ENCODE data around the gene GPR42. TPM values are rescaled to one million over a fixed set of nuclear protein-coding genes. Genes with fewer than 3 reads are reported as not detected.

The GPR42 gene
- total and polyA plus RNA-seq, 10 of the 15 experiments (the other 5 are each of a cell fraction or from before 2014, with no cell fraction given), result 0.13 TPM; not detected in 9

DNA sequence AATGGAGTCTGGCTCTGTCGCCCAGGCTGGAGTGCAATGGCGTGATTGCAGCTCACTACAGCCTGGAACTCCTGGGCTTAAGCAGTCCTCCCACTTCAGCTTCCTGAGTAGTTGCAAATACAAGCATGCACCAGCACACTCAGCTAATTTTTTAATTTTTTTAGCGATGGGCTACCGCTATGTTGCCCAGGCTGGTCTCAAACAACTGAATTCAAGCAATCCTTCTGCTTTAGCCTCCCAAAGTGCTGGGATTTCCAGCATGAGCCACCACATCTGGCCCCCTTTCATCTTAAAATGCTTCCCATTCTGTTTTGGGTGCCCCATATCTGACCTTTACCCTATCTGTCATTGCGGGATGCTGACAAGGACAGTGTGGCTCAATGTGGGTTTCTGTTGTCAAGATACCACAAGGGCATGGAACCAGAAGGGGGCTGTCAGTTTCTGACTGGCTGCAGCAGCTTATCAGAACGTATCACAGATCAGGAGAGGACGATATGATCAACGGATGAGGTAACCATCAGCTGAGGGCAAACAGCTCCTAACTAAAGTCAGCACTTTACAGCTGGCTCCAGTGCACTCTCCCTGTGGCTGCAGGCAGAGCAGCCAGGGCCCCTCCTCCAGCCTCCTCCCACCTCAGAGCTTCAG, 32.4 kb downstream of the GPR42 start (continued):
- TF ChIP-seq, protein P1, sequence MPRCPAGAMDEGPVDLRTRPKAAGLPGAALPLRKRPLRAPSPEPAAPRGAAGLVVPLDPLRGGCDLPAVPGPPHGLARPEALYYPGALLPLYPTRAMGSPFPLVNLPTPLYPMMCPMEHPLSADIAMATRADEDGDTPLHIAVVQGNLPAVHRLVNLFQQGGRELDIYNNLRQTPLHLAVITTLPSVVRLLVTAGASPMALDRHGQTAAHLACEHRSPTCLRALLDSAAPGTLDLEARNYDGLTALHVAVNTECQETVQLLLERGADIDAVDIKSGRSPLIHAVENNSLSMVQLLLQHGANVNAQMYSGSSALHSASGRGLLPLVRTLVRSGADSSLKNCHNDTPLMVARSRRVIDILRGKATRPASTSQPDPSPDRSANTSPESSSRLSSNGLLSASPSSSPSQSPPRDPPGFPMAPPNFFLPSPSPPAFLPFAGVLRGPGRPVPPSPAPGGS (IDR thresholded peaks at IDR 0.05; ENCODE audit: borderline replicate concordance, insufficient read depth, low read depth, low read length, poor library complexity, severe bottlenecking), result no peak
- TF ChIP-seq POLR2AphosphoS2 (IDR thresholded peaks at IDR 0.05; ENCODE audit: low read depth, low read length) (no peak), RUNX3 (IDR thresholded peaks at IDR 0.05; ENCODE audit: low read length) (peak; percentile 56), GATAD2B (conservative IDR thresholded peaks at IDR 0.05; ENCODE audit: low read depth) (0 out of 2 replicates have a peak, but pooled peaks have one; percentile 64), DPF2 (IDR thresholded peaks at IDR 0.05) (peak; percentile 61; the same call in 1 of the 2 replicates), SIX5 (IDR thresholded peaks at IDR 0.05; ENCODE audit: low read depth, low read length, severe bottlenecking) (no peak), CREB1 (IDR thresholded peaks at IDR 0.05; ENCODE audit: low read depth) (no peak), KAT2A (conservative IDR thresholded peaks at IDR 0.05; ENCODE audit: control insufficient read depth, low read depth, low read length) (no peak), IKZF2 (IDR thresholded peaks at IDR 0.05) (peak; percentile 13 to 57; a peak in 2 of 4 replicates), ESRRA (IDR thresholded peaks at IDR 0.05; ENCODE audit: low read length) (no peak), ATF7 (IDR thresholded peaks at IDR 0.05; ENCODE audit: low read depth) (peak; percentile 38; the same call in 1 of the 2 replicates), SMC3 (IDR thresholded peaks at IDR 0.05; ENCODE audit: borderline replicate concordance, low read length) (no peak)
- TF ChIP-seq, protein P2, sequence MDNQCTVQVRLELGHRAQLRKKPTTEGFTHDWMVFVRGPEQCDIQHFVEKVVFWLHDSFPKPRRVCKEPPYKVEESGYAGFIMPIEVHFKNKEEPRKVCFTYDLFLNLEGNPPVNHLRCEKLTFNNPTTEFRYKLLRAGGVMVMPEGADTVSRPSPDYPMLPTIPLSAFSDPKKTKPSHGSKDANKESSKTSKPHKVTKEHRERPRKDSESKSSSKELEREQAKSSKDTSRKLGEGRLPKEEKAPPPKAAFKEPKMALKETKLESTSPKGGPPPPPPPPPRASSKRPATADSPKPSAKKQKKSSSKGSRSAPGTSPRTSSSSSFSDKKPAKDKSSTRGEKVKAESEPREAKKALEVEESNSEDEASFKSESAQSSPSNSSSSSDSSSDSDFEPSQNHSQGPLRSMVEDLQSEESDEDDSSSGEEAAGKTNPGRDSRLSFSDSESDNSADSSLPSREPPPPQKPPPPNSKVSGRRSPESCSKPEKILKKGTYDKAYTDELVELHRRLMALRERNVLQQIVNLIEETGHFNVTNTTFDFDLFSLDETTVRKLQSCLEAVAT (IDR thresholded peaks at IDR 0.05), result peak; percentile 31; the same call in 1 of the 2 replicates
- TF ChIP-seq, protein P3, sequence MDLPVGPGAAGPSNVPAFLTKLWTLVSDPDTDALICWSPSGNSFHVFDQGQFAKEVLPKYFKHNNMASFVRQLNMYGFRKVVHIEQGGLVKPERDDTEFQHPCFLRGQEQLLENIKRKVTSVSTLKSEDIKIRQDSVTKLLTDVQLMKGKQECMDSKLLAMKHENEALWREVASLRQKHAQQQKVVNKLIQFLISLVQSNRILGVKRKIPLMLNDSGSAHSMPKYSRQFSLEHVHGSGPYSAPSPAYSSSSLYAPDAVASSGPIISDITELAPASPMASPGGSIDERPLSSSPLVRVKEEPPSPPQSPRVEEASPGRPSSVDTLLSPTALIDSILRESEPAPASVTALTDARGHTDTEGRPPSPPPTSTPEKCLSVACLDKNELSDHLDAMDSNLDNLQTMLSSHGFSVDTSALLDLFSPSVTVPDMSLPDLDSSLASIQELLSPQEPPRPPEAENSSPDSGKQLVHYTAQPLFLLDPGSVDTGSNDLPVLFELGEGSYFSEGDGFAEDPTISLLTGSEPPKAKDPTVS (IDR thresholded peaks at IDR 0.05; ENCODE audit: low read depth, low read length), result no peak
- TF ChIP-seq, protein P4, sequence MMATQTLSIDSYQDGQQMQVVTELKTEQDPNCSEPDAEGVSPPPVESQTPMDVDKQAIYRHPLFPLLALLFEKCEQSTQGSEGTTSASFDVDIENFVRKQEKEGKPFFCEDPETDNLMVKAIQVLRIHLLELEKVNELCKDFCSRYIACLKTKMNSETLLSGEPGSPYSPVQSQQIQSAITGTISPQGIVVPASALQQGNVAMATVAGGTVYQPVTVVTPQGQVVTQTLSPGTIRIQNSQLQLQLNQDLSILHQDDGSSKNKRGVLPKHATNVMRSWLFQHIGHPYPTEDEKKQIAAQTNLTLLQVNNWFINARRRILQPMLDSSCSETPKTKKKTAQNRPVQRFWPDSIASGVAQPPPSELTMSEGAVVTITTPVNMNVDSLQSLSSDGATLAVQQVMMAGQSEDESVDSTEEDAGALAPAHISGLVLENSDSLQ (IDR thresholded peaks at IDR 0.05), result peak; percentile 45; the same call in 1 of the 2 replicates

Data from GM12878 (cell line).